Measurements from ENCODE around the gene MED6.

GRCh38 chr14:70600382-70601157 lies at the start of gene MED6:
- TF ChIP-seq ZBTB34 (CRISPR knock-in tag; IDR thresholded peaks at IDR 0.05): no peak
- no peak for TF ChIP-seq ZNF274 (CRISPR knock-in tag; IDR thresholded peaks at IDR 0.05)
- no peak for TF ChIP-seq TRIM24 (CRISPR knock-in tag; IDR thresholded peaks at IDR 0.05)
- no peak for TF ChIP-seq ZFP36 (IDR thresholded peaks at IDR 0.05; ENCODE audit: borderline replicate concordance, low read depth, low read length, partially characterized antibody)
- no peak for TF ChIP-seq PLSCR1 (CRISPR knock-in tag; IDR thresholded peaks at IDR 0.05; ENCODE audit: borderline replicate concordance)
- TF ChIP-seq POLR2A (IDR thresholded peaks at IDR 0.05; ENCODE audit: insufficient read depth in 1 of 2, low read depth in 2 of 2, low read length in 2 of 2): peak; percentile 43 to 85; a peak in 2 of 4 replicates
- TF ChIP-seq FOXK2 (IDR thresholded peaks at IDR 0.05): 0 out of 2 replicates have a peak, but pooled peaks have one; percentile 40
- TF ChIP-seq CTCF (CRISPR knock-in tag; IDR thresholded peaks at IDR 0.05): no peak
- TF ChIP-seq ZFYVE20 (CRISPR knock-in tag; IDR thresholded peaks at IDR 0.05; ENCODE audit: borderline replicate concordance, low read depth): no peak
- TF ChIP-seq ZNF18 (CRISPR knock-in tag; IDR thresholded peaks at IDR 0.05; ENCODE audit: insufficient replicate concordance): no peak
- TF ChIP-seq NFIC (IDR thresholded peaks at IDR 0.05; ENCODE audit: low read length): no peak
- no peak for TF ChIP-seq BATF2 (CRISPR knock-in tag; IDR thresholded peaks at IDR 0.05)
- no peak for TF ChIP-seq SMARCC2 (IDR thresholded peaks at IDR 0.05)

Measured in HepG2 (cell line).